NCI-H774 (cell line): ENCODE measurements around the gene PIK3R3.
"Not testable (repeated sequence)": the region's sequence is repeated elsewhere in the genome, so short reads cannot be mapped to it uniquely, and the experiment has no call there.

Source experiments
- DNase-seq: peaks from one replicate; lab custom pipeline; 2025; lab: John Stamatoyannopoulos, UW

The PIK3R3 gene

DNA sequence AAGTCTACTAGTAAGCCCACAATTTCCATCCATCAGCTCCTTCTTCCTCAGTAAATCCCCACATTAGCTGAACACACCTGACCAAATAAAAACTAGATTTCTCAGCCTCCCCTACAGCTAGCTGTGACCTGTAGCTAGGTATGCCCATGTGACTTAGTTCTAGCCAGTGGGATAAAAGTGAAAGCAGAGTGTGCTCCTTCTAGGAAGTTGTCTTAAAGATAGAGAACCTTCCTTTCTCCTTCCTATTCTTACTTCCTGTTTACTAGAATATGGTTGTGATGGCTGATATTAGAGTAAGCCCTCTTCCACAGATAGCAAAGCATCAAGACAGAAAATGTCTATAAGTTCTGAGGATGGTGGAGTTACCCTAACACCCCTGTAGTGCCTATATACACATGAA lies 67.0 kb downstream of the PIK3R3 start:
- no peak for DNase-seq

DNA sequence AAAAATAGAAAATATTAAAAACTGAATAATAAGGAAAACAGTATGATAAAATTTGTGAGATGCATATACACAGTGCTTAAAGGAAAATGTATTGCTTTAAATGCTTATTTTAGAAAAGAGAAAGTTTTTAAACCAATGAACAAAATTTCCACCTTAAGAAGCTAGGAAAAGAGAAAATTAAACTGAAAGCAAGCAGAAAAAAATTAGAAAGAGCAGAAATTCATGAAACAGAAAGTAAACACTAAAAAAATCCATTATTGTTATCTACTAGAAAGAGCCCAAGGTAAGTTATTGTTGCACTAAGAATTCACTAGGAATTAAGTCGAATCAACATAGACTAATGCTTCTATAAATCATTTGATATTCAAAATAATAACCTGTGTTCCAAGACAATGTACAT lies 67.7 kb downstream of the PIK3R3 start:
- no peak for DNase-seq

DNA sequence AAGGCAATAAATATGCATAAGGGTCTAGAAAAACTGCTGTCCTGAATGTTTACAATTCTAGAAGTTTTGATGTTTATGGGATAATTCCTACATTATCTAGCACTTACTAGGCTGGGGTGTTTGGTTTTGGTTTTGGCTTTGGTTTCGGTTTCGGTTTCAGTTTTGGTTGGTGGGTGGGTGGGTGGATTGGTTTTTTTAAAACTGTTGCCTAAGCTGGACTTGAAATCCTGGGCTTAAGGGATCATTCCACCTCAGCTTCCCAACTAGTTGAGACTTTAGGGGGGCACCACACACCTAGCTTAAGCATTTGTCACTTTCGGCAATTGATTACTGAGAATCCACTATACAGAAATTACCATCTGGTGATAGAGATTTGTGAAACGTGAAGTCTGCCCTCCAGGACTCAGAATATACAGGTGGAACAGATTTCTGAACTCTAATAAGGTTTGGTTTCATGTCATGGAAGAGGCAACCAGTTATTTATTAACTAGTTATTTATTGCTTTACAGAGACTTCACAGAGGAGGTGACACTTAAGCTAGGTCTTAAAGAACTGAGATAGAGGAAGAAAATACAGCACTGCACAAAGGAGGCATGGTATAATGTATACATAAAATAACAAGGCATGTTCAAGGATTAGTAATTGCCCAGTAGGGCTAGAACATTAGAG lies 69.6 kb downstream of the PIK3R3 start:
- no peak for DNase-seq

DNA sequence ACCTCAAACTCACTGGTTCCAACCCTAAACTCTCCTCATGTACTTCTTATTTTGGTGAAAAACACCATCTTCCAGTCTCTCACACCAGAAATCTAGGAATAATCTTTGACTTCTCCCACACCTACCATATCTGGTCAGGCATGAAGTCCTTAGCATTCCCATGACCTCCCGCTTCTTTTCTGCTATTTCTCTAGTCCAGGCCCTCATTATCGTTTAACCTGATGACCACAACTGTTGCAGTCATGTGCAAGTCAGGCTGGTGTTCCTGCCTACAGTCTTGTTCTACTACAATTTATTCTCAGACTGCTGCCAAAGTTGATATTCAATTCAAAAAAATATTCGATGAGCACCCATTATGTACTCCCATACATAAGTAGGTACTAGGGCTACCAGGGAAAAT lies 71.3 kb downstream of the PIK3R3 start:
- no peak for DNase-seq

DNA sequence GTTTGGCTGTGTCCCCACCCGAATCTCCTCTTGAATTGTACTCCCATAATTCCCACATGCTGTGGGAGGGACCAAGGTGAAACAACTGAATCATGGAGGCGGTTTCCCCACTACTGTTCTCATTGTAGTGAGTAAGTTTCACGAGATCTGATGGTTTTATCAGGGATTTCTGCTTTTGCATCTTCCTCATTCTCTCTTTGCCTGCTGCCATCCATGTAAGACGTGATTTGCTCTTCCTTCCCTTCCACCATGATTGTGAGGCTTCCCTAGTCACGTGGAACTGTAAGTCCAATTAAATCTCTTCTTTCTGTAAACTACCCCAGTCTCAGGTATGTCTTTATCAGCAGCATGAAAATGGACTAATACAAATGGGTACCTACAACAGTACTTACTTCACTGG lies 73.5 kb downstream of the PIK3R3 start:
- DNase-seq: no peak

DNA sequence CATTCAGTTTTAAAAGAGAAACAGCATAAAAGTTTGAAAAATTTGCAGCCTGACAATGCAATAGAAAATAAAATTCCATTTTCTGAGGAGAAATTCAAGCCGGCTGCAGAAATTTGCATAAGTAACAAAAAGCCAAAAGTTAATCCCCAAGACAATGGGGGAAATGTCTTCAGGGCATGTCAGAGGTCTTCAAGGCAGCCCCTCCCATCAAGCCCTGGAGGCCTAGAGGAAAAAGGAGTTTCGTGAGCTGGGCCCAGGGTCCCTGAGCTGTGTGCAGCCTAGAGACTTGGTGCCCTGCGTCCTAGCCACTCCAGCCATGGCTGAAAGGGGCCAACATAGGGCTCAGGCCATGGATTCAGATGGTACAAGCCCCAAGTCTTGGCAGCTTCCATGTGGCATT lies 74.6 kb downstream of the PIK3R3 start:
- DNase-seq: no peak

DNA sequence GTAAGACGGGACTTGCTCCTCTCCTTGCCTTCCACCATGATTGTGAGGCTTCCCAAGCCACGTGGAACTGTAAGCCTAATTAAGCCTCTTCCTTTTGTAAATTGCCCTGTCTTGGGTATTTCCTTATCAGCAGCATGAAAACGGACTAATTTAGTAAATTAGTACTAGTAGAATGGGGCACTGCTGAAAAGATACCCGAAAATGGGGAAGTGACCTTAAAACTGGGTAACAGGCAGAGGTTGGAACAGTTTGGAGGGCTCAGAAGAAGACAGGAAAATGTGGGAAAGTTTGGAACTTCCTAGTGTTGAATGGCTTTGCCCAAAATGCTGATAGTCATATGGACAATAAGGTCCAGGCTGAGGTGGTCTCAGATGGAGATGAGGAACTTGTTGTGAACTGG lies 75.2 kb downstream of the PIK3R3 start:
- not testable (repeated sequence) for DNase-seq

DNA sequence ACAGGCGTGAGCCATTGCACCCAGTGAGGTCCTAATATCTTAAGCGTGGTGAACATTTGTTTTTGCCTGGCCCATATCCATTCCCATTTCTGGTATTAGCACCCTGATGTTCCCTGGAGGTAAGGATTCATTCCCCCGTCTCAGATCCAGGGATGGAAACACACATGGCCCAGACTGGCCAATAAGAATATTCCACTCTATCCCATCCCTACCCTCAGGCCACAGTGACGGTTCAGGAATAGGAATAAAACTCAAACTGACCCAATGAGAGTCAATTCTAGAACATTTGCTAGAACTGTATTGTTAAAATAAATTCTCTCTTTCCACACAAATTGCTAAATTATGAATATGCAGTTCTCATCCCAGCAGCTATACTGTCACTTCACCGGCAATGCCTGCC lies 76.1 kb downstream of the PIK3R3 start:
- DNase-seq: no peak

DNA sequence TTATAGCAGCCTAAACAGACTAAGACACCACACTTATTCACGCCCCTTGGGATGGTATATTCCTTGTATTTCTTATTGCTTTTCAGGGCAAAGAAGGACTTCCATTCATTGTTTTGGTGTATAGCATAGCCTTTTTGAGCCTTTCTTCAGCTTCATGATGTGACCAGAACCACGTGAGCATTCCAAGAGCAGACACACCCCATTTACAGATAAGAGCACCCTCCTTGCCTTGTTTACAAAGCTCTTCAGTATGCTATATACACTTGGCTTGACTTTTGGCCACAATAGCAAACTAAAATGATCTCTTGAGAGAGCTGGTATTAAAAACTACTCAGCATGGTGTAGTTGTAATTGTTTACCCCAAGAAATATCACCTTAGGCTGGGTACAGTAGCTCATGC lies 78.7 kb downstream of the PIK3R3 start:
- no peak for DNase-seq

DNA sequence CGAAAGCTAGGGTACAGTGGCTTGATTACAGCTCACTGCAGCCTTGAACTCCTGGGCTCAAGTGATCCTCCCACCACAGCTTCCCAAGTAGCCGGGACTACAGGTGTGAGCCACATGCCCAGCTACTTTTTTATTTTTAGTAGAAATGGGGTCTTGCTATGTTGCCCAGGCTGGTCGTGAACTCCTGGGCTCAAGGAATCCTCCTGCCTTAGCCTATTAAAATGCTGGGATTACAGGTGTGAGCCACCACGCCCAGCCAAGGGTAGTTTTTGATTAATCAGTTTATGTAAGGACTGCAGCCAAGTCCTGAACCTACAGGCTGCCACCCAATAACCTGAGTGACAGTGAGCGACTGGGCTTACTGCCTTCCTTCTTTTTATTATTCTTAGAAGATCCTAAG lies 88.3 kb downstream of the PIK3R3 start:
- no peak for DNase-seq

DNA sequence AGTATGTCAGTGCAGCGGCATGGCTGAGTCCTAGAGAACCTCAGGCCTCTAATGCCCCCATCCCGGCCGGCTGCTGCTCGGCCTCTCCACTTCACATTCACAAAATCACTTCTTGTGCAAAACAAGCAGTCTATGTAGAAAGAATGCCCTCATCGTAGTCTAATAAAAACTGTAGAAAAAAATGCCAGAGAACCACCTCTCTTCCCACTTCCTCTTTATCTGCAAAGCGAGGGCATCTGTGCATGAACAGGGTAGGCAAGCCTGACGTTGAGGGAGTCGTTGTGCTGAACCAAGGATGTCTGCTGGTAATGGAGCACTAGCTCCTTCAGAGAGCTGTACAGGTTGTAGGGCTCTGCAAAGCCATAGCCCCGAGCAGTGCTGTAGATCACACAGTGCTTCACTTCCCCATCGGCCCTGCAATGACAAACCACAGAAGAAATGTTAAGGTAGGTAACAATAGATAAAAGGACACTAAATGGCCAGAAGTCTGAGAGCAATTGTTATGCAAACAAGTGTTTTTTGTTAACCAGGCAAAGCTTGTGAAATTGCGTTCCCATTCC lies 88.9 kb downstream of the PIK3R3 start:
- DNase-seq: no peak

DNA sequence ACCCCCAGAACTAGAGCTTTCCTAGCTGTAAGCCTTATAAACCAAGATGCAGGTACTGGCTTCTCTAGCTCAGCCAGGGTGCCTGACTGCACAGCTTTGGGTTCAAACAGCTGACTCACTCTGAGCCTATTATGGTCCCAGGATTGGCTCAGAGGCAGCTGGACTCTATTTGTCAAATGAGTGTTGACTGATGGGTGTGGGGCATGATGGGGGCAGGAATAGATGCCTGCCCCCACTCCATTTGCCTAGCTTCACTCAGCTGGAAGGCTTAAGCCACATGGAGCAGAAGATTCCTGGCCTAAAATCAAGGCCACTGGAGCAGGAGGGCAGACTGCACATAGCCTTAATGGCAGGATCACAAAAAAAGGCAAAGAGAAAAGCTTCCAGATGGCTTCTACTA lies 90.5 kb downstream of the PIK3R3 start:
- DNase-seq: peak; percentile 57

DNA sequence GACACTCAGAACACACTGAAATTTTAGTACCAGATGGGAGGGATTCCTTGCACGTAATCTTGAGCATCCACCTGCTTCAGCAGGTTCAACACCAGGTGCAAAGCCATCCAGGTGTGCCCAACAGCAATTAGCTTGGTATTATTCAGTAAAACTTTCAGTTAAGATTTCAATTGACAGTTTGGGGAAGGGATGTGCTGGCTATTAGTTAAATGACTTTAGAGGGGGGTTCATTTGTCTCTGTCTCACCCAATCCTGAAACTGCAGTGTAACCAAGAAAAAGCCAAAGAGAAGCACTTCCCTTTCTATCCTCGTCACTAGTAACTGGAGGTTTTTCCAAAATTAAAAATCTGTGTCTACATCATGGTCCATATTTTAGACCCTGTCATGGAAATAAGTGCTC lies 90.9 kb downstream of the PIK3R3 start:
- DNase-seq: peak; percentile 28

DNA sequence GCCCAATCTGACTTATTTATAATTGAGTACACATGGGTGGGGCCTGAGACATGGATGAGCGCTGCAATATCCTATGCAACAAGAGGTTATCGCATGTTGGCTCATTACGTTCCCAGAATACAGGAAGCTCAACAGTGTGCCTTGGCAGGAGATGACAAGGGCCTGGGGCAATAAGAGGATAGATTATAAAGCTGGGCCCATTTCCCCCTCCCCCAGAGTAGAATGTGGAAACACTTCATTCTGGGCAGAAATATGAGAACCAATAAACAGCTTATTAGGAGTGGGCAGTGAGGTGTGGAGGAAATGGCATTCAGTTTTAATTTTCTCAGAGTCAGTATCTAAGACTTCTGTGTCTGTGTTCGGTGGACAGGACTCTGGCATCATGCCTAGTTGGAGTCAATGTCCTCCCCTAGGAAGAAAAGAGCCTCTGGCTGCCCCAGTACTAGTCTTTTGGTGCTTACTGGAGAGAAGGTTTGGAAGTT lies 92.8 kb downstream of the PIK3R3 start:
- no peak for DNase-seq

DNA sequence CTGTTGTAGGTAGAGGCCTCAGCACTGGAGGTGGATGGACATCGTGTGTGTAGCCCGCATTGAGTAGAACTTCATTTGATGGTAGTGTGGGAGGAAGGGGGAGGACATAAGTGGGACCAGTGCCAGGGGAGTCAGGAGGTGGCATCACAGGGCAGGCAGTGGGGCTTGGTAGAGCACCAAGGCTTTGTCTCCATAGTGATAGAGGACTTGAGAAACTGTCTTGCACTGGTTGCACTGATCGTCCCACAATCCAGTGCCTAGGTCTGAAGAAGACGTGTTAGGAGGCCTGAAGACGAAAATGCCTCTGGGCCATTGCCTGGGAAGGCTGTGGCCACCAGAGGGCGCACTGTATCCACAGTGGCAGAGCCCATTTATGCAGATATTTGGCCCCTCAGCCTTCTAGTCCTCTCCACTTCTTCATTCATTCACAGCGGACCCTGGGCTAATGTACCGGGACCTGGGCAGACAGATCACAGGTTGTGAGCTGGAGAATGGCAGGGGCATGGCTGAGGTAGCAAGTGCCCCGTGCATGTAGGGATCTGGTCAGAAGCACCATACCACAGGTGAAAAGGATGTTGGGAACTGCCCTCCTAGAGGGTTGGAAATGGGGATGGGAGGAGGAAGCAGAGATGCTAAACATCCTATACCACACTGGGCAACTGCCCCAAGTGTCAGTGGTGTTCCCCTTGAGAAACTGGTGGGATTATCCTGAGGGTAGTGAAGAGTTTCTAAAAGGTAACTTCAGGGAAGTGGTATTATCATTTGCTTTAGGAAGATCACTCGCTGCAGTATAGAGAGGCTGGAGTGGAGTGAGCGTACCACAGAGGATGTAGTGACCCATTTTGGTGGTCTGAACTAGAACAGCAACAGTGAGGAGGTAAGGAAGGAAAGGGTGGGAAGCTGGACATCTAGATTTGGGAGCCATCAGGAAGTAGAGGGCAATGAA lies 95.3 kb downstream of the PIK3R3 start:
- peak; percentile 82 for DNase-seq

DNA sequence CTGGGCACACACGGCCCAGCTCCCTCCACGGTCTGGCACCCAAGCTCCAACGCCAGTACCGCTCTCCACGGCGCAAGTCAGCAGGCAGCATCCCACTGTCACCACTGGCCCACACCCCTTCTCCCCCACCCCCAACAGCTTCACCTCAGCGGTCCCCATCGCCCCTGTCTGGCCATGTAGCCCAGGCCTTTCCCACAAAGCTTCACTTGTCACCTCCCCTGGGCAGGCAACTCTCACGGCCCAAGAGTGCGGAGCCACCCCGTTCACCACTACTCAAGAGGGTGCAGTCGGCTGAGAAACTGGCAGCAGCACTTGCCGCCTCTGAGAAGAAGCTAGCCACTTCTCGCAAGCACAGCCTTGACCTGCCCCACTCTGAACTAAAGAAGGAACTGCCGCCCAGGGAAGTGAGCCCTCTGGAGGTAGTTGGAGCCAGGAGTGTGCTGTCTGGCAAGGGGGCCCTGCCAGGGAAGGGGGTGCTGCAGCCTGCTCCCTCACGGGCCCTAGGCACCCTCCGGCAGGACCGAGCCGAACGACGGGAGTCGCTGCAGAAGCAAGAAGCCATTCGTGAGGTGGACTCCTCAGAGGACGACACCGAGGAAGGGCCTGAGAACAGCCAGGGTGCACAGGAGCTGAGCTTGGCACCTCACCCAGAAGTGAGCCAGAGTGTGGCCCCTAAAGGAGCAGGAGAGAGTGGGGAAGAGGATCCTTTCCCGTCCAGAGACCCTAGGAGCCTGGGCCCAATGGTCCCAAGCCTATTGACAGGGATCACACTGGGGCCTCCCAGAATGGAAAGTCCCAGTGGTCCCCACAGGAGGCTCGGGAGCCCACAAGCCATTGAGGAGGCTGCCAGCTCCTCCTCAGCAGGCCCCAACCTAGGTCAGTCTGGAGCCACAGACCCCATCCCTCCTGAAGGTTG lies 97.6 kb downstream of the PIK3R3 start:
- no peak for DNase-seq

DNA sequence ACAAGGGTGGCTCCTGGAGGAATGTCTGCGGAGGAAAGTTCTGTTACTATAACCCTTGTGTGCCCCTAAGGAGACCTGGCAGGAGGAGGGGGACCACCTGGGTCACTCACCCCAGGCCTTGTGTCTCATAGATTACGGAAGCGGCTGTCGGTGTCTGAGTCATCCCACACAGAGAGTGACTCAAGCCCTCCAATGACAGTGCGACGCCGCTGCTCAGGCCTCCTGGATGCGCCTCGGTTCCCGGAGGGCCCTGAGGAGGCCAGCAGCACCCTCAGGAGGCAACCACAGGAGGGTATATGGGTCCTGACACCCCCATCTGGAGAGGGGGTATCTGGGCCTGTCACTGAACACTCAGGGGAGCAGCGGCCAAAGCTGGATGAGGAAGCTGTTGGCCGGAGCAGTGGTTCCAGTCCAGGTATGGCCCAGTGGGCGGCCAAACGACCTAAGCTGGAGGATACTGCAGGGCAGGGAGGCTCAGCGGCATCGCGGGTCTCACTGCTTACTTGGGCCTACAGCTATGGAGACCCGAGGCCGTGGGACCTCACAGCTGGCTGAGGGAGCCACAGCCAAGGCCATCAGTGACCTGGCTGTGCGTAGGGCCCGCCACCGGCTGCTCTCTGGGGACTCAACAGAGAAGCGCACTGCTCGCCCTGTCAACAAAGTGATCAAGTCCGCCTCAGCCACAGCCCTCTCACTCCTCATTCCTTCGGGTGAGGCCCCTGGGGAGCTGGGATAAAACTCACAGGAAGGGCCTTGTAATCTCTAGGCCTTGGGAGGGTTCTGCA lies 101.4 kb downstream of the PIK3R3 start:
- no peak for DNase-seq

DNA sequence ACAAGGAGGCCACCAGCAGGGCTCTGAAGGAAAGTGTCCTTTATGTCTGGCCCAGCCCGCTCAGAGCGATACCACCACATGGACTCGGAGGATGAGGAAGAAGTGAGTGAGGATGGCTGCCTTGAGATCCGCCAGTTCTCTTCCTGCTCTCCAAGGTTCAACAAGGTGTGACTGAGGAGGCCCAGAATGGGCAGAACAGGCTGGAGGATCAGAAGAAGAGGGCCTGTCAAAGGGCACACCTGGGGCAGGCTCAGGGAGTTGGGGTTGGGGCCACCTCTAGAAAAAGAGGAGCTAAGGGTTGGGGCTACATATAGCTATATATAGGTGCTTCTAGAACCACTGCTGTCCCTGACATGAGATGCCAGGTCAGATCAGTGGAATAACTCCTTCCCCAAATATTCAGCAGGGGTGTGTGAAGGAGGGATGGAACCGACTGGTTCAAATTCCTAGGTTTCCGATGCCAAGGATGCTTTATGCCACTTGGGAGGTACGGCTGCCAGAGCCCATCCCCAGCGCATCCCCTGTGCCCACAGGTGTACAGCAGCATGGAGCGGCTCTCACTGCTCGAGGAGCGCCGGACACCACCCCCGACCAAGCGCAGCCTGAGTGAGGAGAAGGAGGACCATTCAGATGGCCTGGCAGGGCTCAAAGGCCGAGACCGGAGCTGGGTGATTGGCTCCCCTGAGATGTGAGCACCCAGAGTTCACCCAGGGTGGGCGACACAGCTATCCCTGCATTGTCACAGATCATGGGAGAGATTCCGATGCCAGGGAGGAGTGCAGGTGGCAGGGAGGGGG lies 102.2 kb downstream of the PIK3R3 start:
- DNase-seq: no peak

DNA sequence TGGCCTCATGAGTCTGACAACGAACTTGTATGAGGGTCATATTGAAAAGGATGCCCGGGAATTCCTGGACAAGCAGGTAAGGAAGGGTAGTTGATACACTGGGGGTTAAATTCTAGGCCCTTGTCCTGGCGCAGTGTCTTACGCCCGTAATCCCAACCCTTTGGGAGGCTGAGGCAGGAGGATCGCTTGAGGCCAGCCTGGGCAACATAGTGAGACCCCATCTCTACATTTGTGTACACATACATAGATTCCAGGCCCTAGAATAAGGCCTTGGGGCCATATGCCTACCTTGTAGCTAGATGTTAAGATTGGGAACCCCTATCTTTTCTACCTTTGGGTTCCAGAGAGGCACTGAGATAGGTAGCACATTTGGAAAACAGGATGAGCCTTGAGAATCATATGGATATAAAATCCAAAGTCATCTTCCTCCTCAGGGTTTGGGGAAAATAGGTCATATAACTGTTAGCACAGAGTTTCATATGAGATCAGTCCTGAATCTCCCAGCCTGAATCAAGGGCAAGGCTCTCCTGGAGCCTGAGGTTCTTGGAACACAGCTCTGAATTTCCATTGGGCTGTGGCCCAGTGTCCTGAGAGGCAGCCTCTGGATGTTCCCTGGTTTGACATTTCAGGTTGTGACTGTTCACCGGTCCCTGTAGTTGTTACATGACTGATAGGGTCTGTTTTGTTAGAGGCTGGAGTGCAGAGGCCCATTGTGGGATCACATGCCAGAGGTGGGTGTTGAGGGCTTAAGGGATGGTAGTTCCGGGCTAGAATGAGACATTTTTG lies 104.4 kb downstream of the PIK3R3 start:
- no peak for DNase-seq
